ENCODE measurements around the gene ZNF385B. TPM values are rescaled to one million over a fixed set of nuclear protein-coding genes. Genes with fewer than 3 reads are reported as not detected.

The ZNF385B gene
- total and polyA plus RNA-seq, 9 of the 15 experiments (the other 6 are each of a cell fraction or from before 2014, with no cell fraction given), result 0.50 TPM; not detected in 8

GRCh38 chr2:179612591-179613298 is 248.7 kb downstream of the ZNF385B start:
- no peak for ATAC-seq
- Histone ChIP-seq H3K79me2 (ENCODE audit: control insufficient read depth, insufficient read depth, low read length) (no peaks in the 10 kb centered on the region), H3K4me3 (no peak overlapping the region), H3K36me3 (ENCODE audit: control insufficient read depth, insufficient read depth, low read length) (no peaks in the 10 kb centered on the region), H3K27ac (ENCODE audit: extremely low read depth, low read depth, low read length) (no peak overlapping the region), H3K9ac (ENCODE audit: insufficient read depth in 1 of 2, low read depth in 2 of 2, low read length in 2 of 2) (no peak overlapping the region), H2AFZ (ENCODE audit: low read depth, low read length) (no peak overlapping the region), H3K27me3 (ENCODE audit: control insufficient read depth in 2 of 2, insufficient read depth in 2 of 2, low read length in 2 of 2) (no peaks in the 10 kb centered on the region), H3K9me1 (ENCODE audit: control insufficient read depth, insufficient read depth, low read length) (no peaks in the 10 kb centered on the region), H3K4me2 (ENCODE audit: insufficient read depth, low read length) (no peak overlapping the region), H4K20me1 (replicated peaks; ENCODE audit: control insufficient read depth, insufficient read depth, low read length) (no peaks in the 10 kb centered on the region), H3K9me3 (replicated peaks; ENCODE audit: control insufficient read depth, insufficient read depth, low read depth, low read length) (no peaks in the 10 kb centered on the region), H3K4me1 (replicated peaks in 1 of 2; ENCODE audit: control insufficient read depth in 2 of 2, insufficient read depth in 2 of 2, low read length in 2 of 2) (no peaks in the 10 kb centered on the region)
- intact Hi-C loops (cut with micrococcal nuclease), result no loop called here
- in situ Hi-C loops (cut with MboI), result no loop called here
- ChIA-PET POLR2A (no interaction called here), CTCF (ENCODE audit: low intra/inter-chr PET ratio) (no interaction called here)
- no peak for FAIRE-seq
- TF ChIP-seq TFAP4 (CRISPR knock-in tag; IDR thresholded peaks at IDR 0.05; ENCODE audit: borderline replicate concordance), result no peak
- TF ChIP-seq POLR2B (IDR thresholded peaks at IDR 0.05; ENCODE audit: low read depth, partially characterized antibody), result no peak
- no peak for TF ChIP-seq NBN (IDR thresholded peaks at IDR 0.05; ENCODE audit: low read depth)
- TF ChIP-seq STAT6 (CRISPR knock-in tag; IDR thresholded peaks at IDR 0.05), result no peak
- TF ChIP-seq SMARCC2 (IDR thresholded peaks at IDR 0.05; ENCODE audit: low read depth), result no peak
- TF ChIP-seq BMI1 (IDR thresholded peaks at IDR 0.05; ENCODE audit: low read length), result no peak
- no peak for TF ChIP-seq CBX2 (IDR thresholded peaks at IDR 0.05; ENCODE audit: insufficient read depth, low read length, poor library complexity, severe bottlenecking)
- TF ChIP-seq ARID1B (IDR thresholded peaks at IDR 0.05), result no peak
- TF ChIP-seq CBX1 (IDR thresholded peaks at IDR 0.05; ENCODE audit: low read depth), result no peak
- no peak for TF ChIP-seq CTCF (IDR thresholded peaks at IDR 0.05 in 2 of 3, conservative IDR thresholded peaks at IDR 0.05 in 1 of 3; ENCODE audit: insufficient read depth in 2 of 3, low read depth in 1 of 3, low read length in 3 of 3)
- no peak for TF ChIP-seq BHLHE40 (IDR thresholded peaks at IDR 0.05; ENCODE audit: low read length)
- no peak for TF ChIP-seq CEBPG (CRISPR knock-in tag; IDR thresholded peaks at IDR 0.05)
- no peak for TF ChIP-seq CEBPG (tag; conservative IDR thresholded peaks at IDR 0.05 in 1 of 2, IDR thresholded peaks at IDR 0.05 in 1 of 2)
- no TSS peak for BruUV-seq (replicated peaks)
- DNase-seq (ENCODE audit: extremely low read depth in 1 of 4, low spot score in 3 of 4), result no peak
- 3% methylated on average over 7 of the region's 7 CpGs for WGBS (ENCODE audit: insufficient coverage, low coverage, missing lambda C conversion rate)
